HepG2 (cell line): ENCODE measurements around the gene NSMCE3. TPM values are rescaled to one million over a fixed set of nuclear protein-coding genes. Genes with fewer than 3 reads are reported as not detected.

Source experiments
- ATAC-seq: fragments of 200-7000 bp; cut with Tn5 transposase; 3 replicates; pipeline ENCODE4 v1.9.1; 2020; ENCODE audit warnings: mild to moderate bottlenecking, moderate library complexity
- BruUV-seq: library from RNA; stranded (reverse); fragments of 400-500 nt; replicated peaks from 2 replicates; lab custom pipeline; 2021; lab: Mats Ljungman, UMichigan
- CTCF ChIA-PET: fragments of 300-600 bp; formaldehyde crosslinking; extraction: SDS; loops from one replicate; lab custom pipeline; 2021; ENCODE audit warnings: low total read pairs, inconsistent platforms, low intra/inter-chr PET ratio; lab: Yijun Ruan, JAX
- POLR2A ChIA-PET: fragments of 350-600 bp; sonication (Branson Sonifier 250); formaldehyde crosslinking; loops from one replicate; lab custom pipeline; 2020; ENCODE audit warnings: antibody characterized with exemption, inconsistent platforms; lab: Yijun Ruan, JAX
- DNase-seq: peaks from one replicate; pipeline ENCODE4 v3.0.0-alpha.2; 2015; ENCODE audit warnings: low spot score
- FAIRE-seq: peaks from 3 replicates; lab custom pipeline; 2011; peaks lifted over from hg19 to GRCh38; lab: Jason Lieb, UNC
- H2AFZ ChIP-seq: one replicate; pipeline ENCODE4 v1.6.1; 2011; ENCODE audit warnings: low read length, inconsistent platforms
- H3K27ac ChIP-seq: fragments of 300-600 bp; 3 replicates; pipeline ENCODE4 v1.8.0; 2011; ENCODE audit warnings: mixed run types, mild to moderate bottlenecking, mixed read lengths, low read length, inconsistent platforms; ENCODE audit not compliant: insufficient read depth; ENCODE audit errors: extremely low read length
- H3K27me3 ChIP-seq, 2 experiments: fragments of 200-600 bp in 1 of 2; 2 replicates in 1 of 2; 3 replicates in 1 of 2; pipeline versions ENCODE4 v1.6.0 to v1.8.0; 2011; ENCODE audit warnings: low read length in 2 of 2, mild to moderate bottlenecking in 2 of 2, moderate library complexity in 2 of 2, inconsistent platforms in 1 of 2; ENCODE audit not compliant: insufficient read depth in 2 of 2, control insufficient read depth in 1 of 2
- H3K36me3 ChIP-seq, 2 experiments: fragments of 200-600 bp in 1 of 2; replicated peaks in 1 of 2; 2 replicates in 1 of 2; 3 replicates in 1 of 2; pipeline versions ENCODE4 v1.5.1 to v1.8.0; 2011; ENCODE audit warnings: low read length in 2 of 2, inconsistent platforms in 1 of 2; ENCODE audit not compliant: insufficient read depth in 2 of 2, control insufficient read depth in 1 of 2
- H3K4me1 ChIP-seq: 2 replicates; pipeline ENCODE4 v1.5.1; 2012; ENCODE audit warnings: low read length, inconsistent platforms; ENCODE audit not compliant: insufficient read depth
- H3K4me2 ChIP-seq: 2 replicates; pipeline ENCODE4 v1.6.0; 2011; ENCODE audit warnings: low read depth, low read length, inconsistent platforms
- H3K4me3 ChIP-seq, 3 experiments: fragments of 200-600 bp in 1 of 3; sonication (generic), shearing (Covaris generic) in 1 of 3; replicated peaks in 1 of 3; 2 replicates each; pipeline ENCODE4 v1.5.1; 2011 to 2016; ENCODE audit warnings: low read length in 3 of 3, inconsistent platforms in 2 of 3, low read depth in 2 of 3, mild to moderate bottlenecking in 2 of 3, control low read depth in 1 of 3, mixed read lengths in 1 of 3; ENCODE audit not compliant: insufficient read depth in 1 of 3
- H3K79me2 ChIP-seq: one replicate; pipeline ENCODE4 v1.6.1; 2011; ENCODE audit warnings: low read length, inconsistent platforms; ENCODE audit not compliant: insufficient read depth
- H3K9ac ChIP-seq: 2 replicates; pipeline ENCODE4 v1.6.0; 2011; ENCODE audit warnings: mild to moderate bottlenecking, low read depth, low read length, inconsistent platforms; ENCODE audit not compliant: insufficient read depth
- H3K9me3 ChIP-seq: 2 replicates; pipeline ENCODE4 v1.5.1; 2012; ENCODE audit warnings: mild to moderate bottlenecking, low read length
- H4K20me1 ChIP-seq: 2 replicates; pipeline ENCODE4 v1.6.0; 2011; ENCODE audit warnings: inconsistent platforms, mild to moderate bottlenecking, low read length, moderate library complexity; ENCODE audit not compliant: insufficient read depth
- DPF2 ChIP-seq: sonication (generic); formaldehyde crosslinking; IDR thresholded peaks from 2 replicates; pipeline ENCODE4 v1.4.0; 2020; ENCODE audit warnings: mild to moderate bottlenecking, low read depth, missing genetic modification reagents, borderline replicate concordance
- GPN1 ChIP-seq: sonication (generic); formaldehyde crosslinking; IDR thresholded peaks from 2 replicates; pipeline ENCODE4 v1.5.1; 2020; ENCODE audit warnings: missing genetic modification reagents, borderline replicate concordance
- POGZ ChIP-seq: sonication (generic); formaldehyde crosslinking; IDR thresholded peaks from 2 replicates; pipeline ENCODE4 v1.4.0; 2020; ENCODE audit warnings: mild to moderate bottlenecking, missing genetic modification reagents
- ZBTB3 ChIP-seq: sonication (generic); formaldehyde crosslinking; IDR thresholded peaks from 2 replicates; pipeline ENCODE4 v1.4.0; 2020; ENCODE audit warnings: low read depth, mild to moderate bottlenecking, moderate library complexity, missing genetic modification reagents, borderline replicate concordance
- ZNF24 ChIP-seq: fragments of 450-650 bp; IDR thresholded peaks from 2 replicates; pipeline ENCODE4 v1.6.1; 2017; ENCODE audit warnings: antibody characterized with exemption, mild to moderate bottlenecking
- ZNF263 ChIP-seq: sonication (generic); formaldehyde crosslinking; IDR thresholded peaks from 2 replicates; pipeline ENCODE4 v1.4.0; 2020; ENCODE audit warnings: missing genetic modification reagents
- ZNF282 ChIP-seq: fragments of 450-650 bp; IDR thresholded peaks from 2 replicates; pipeline ENCODE4 v1.6.1; 2018; ENCODE audit not compliant: partially characterized antibody
- ZNF350 ChIP-seq: sonication (generic); formaldehyde crosslinking; IDR thresholded peaks from 2 replicates; pipeline ENCODE4 v1.4.0; 2020; ENCODE audit warnings: mild to moderate bottlenecking, low read depth, missing genetic modification reagents, borderline replicate concordance
- ZNF446 ChIP-seq: sonication (generic); formaldehyde crosslinking; IDR thresholded peaks from 2 replicates; pipeline ENCODE4 v1.5.0; 2020; ENCODE audit warnings: mild to moderate bottlenecking, missing genetic modification reagents
- ZNF451 ChIP-seq: sonication (generic); formaldehyde crosslinking; IDR thresholded peaks from 2 replicates; pipeline ENCODE4 v1.5.0; 2020; ENCODE audit warnings: mild to moderate bottlenecking, missing genetic modification reagents
- WGBS: methylation state at CpG from one replicate; pipeline ENCODE4 v1.1.6; 2017; ENCODE audit warnings: low lambda C conversion rate; 5-methylcytosine and 5-hydroxymethylcytosine counted together
- in situ Hi-C: cut with HindIII; loops from 2 replicates; pipeline ENCODE4 v1.10.0; 2017; ENCODE audit warnings: low pct_unique_long_range_greater_than_20kb; ENCODE audit not compliant: extremely low pct_ligation_motif_present
- intact Hi-C: fragments of 100-400 bp; cut with micrococcal nuclease; formaldehyde crosslinking; loops from one replicate; pipeline ENCODE4 v1.10.0; 2022; ENCODE audit not compliant: unreplicated experiment
- polyA plus RNA-seq, 8 experiments: library from polyadenylated mRNA; depleted of rRNA in 3 of 8; stranded (reverse) in 7 of 8; unstranded in 1 of 8; fragments of >200 nt; fragmentation: Illumina TruSeq in 4 of 8; extraction: Trizol in 4 of 8; gene quantifications; 2 replicates each; pipeline versions ENCODE4 v1.2.1 to v1.2.3, GENCODE V29; 2011 to 2016; ENCODE audit warnings: low read depth in 4 of 8, missing spikeins in 1 of 8, mixed read lengths in 1 of 8; ENCODE audit not compliant: insufficient read depth in 1 of 8
- total RNA-seq, 5 experiments: library from RNA; depleted of rRNA; stranded (reverse); fragments of >200 nt; fragmentation: Illumina TruSeq; extraction: Trizol; gene quantifications; 2 replicates each; pipeline ENCODE4 v1.2.3, GENCODE V29; 2016; ENCODE audit warnings: low read depth in 1 of 5
- TF ChIP-seq, protein P1 (sequence below): IDR thresholded peaks from 2 replicates; pipeline ENCODE4 v1.4.0; 2020; ENCODE audit warnings: mild to moderate bottlenecking, missing genetic modification reagents
- TF ChIP-seq, protein P2 (sequence below): sonication (generic); formaldehyde crosslinking; IDR thresholded peaks from 2 replicates; pipeline ENCODE4 v1.5.0; 2020; ENCODE audit warnings: mild to moderate bottlenecking, missing genetic modification reagents, borderline replicate concordance

Gene NSMCE3
- total and polyA plus RNA-seq, 2 of the 13 experiments (the other 11 are each of a cell fraction or from before 2014, with no cell fraction given) = 3.0 to 3.7 TPM

DNA sequence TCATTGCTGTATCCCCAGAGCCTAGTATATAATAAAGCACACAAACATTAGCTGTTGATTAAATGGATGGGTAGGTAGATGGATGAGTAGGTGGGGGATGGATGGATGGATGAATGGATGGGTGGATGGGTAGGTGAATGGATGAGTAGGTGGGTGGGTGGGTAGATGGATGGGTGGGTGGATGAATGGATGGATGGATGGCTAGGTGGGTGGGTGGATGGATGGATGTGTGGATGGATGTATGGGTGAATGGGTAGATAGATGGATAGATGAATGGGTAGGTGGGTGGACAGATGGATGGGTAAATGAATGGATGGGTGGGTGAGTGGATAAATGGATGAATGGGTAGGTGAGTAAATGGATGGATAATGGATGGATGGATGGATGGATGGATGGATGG is 30.2 kb upstream of the NSMCE3 start (continued):
- TF ChIP-seq DPF2 (CRISPR knock-in tag) (no peak), POGZ (CRISPR knock-in tag) (no peak), ZNF446 (CRISPR knock-in tag) (no peak), ZNF282 (no peak)
- TF ChIP-seq, protein P1, sequence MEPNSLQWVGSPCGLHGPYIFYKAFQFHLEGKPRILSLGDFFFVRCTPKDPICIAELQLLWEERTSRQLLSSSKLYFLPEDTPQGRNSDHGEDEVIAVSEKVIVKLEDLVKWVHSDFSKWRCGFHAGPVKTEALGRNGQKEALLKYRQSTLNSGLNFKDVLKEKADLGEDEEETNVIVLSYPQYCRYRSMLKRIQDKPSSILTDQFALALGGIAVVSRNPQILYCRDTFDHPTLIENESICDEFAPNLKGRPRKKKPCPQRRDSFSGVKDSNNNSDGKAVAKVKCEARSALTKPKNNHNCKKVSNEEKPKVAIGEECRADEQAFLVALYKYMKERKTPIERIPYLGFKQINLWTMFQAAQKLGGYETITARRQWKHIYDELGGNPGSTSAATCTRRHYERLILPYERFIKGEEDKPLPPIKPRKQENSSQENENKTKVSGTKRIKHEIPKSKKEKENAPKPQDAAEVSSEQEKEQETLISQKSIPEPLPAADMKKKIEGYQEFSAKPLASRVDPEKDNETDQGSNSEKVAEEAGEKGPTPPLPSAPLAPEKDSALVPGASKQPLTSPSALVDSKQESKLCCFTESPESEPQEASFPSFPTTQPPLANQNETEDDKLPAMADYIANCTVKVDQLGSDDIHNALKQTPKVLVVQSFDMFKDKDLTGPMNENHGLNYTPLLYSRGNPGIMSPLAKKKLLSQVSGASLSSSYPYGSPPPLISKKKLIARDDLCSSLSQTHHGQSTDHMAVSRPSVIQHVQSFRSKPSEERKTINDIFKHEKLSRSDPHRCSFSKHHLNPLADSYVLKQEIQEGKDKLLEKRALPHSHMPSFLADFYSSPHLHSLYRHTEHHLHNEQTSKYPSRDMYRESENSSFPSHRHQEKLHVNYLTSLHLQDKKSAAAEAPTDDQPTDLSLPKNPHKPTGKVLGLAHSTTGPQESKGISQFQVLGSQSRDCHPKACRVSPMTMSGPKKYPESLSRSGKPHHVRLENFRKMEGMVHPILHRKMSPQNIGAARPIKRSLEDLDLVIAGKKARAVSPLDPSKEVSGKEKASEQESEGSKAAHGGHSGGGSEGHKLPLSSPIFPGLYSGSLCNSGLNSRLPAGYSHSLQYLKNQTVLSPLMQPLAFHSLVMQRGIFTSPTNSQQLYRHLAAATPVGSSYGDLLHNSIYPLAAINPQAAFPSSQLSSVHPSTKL (CRISPR knock-in tag) = no peak

DNA sequence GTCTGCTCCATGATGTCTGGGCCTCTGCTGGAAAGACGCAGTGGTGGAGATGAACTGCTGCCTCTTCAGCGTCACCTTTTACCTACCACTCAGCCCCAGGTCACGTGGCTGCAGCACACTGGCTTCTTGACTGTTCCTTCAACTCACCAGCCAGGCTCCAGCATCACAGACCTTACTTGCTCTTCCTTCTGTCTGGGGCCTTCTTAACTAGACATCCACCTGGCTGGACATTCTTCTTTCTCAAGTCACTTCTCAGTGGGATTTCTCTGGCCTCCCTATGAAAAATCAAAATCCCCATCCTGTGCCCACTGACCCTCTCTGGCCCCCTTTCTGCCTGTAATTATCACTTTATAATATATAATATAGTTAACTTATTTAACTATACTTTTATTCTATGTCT is 29.7 kb upstream of the NSMCE3 start:
- ATAC-seq = no peak
- in situ Hi-C loops = no loop called here
- WGBS = 0% methylated on average over 3 of the region's 3 CpGs
- H2AFZ ChIP-seq = no peak overlapping the region
- no peak overlapping the region for H3K27ac ChIP-seq
- BruUV-seq = no TSS peak
- no peak overlapping the region for H3K4me2 ChIP-seq
- no peaks in the 10 kb centered on the region for H3K9me3 ChIP-seq
- ChIA-PET CTCF (no interaction called here), POLR2A (interaction anchor here (0.6 kb wide), 1 partner anchor 8 kb away, joined by 4 read pairs; no protein-coding TSS in a partner anchor)
- H3K36me3 ChIP-seq = no peaks in the 10 kb centered on the region
- H4K20me1 ChIP-seq = no peaks in the 10 kb centered on the region
- DNase-seq = no peak
- intact Hi-C loops = no loop called here
- H3K79me2 ChIP-seq = no peaks in the 10 kb centered on the region
- no peaks in the 10 kb centered on the region for H3K4me1 ChIP-seq
- no peak overlapping the region for H3K4me3 ChIP-seq
- FAIRE-seq = no peak
- H3K27me3 ChIP-seq = peaks cover 0 to 13% of the 10 kb centered on the region in 2 experiments; a peak in 3 of 5 replicates
- no peak overlapping the region for H3K9ac ChIP-seq
- TF ChIP-seq ZBTB3 (CRISPR knock-in tag) (no peak), ZNF451 (CRISPR knock-in tag) (no peak), ZNF24 (no peak), ZNF263 (CRISPR knock-in tag) (no peak), GPN1 (CRISPR knock-in tag) (no peak), ZNF350 (CRISPR knock-in tag) (no peak)
- TF ChIP-seq, protein P2, sequence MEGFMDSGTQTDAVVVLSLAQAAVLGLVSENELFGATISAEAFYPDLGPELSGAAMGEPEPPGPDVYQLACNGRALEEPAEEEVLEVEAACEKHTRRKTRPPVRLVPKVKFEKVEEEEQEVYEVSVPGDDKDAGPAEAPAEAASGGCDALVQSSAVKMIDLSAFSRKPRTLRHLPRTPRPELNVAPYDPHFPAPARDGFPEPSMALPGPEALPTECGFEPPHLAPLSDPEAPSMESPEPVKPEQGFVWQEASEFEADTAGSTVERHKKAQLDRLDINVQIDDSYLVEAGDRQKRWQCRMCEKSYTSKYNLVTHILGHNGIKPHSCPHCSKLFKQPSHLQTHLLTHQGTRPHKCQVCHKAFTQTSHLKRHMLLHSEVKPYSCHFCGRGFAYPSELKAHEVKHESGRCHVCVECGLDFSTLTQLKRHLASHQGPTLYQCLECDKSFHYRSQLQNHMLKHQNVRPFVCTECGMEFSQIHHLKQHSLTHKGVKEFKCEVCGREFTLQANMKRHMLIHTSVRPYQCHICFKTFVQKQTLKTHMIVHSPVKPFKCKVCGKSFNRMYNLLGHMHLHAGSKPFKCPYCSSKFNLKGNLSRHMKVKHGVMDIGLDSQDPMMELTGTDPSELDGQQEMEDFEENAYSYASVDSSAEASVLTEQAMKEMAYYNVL (CRISPR knock-in tag) = no peak
